Adrenal gland (tissue), 12 donors: ENCODE data around the gene ARHGAP26. TPM values are rescaled to one million over a fixed set of nuclear protein-coding genes. Genes with fewer than 3 reads are reported as not detected.

ENCODE experiments used
- DNase-seq, 7 donors: peaks; one replicate each; pipeline ENCODE4 v3.0.0-alpha.2; 2019 to 2020
- H3K27ac ChIP-seq, 5 donors: fragments of 200-600 bp; sonication (generic) in 4 of 5; 1 replicate in 3 of 5; 2 replicates in 2 of 5; pipeline versions ENCODE4 v1.5.1 to v1.8.0; 2016 to 2020; ENCODE audit warnings: mild to moderate bottlenecking in 1 of 5
- H3K27me3 ChIP-seq: fragments of 200-600 bp; 2 replicates; pipeline ENCODE4 v1.8.0; 2021
- H3K36me3 ChIP-seq, 2 donors: fragments of 200-600 bp; replicated peaks in 1 of 2; 1 replicate in 1 of 2; 2 replicates in 1 of 2; pipeline versions ENCODE4 v1.5.1 to v1.8.0; 2018 to 2022
- H3K4me1 ChIP-seq, 2 donors: fragments of 200-600 bp; replicated peaks in 1 of 2; 1 replicate in 1 of 2; 2 replicates in 1 of 2; pipeline versions ENCODE4 v1.5.1 to v1.8.0; 2018 to 2021
- H3K4me3 ChIP-seq, 4 donors: fragments of 200-600 bp; sonication (generic) in 3 of 4; one replicate each; pipeline ENCODE4 v1.5.1; 2016 to 2018
- H3K9me3 ChIP-seq, 3 donors: fragments of 200-600 bp; sonication (generic) in 1 of 3; replicated peaks in 1 of 3; 1 replicate in 2 of 3; 2 replicates in 1 of 3; pipeline versions ENCODE4 v1.5.1 to v1.8.0; 2016 to 2021
- CTCF ChIP-seq, 6 experiments: fragments of 450-650 bp in 4 of 6; fragments of 200-600 bp in 2 of 6; sonication (generic) in 1 of 6; IDR thresholded peaks; 1 replicate in 5 of 6; 2 replicates in 1 of 6; pipeline versions ENCODE4 v1.5.1 to v1.8.0; 2016 to 2021; ENCODE audit warnings: antibody characterized with exemption in 6 of 6, mild to moderate bottlenecking in 2 of 6, moderate library complexity in 1 of 6
- POLR2A ChIP-seq, 2 donors: fragments of 450-650 bp; IDR thresholded peaks; one replicate each; pipeline ENCODE4 v1.6.1; 2017; ENCODE audit warnings: antibody characterized with exemption in 2 of 2, mild to moderate bottlenecking in 2 of 2, moderate library complexity in 1 of 2
- WGBS, 4 donors: extraction: QIAGEN DNeasy Blood & Tissue Kit in 2 of 4; methylation state at CpG; one replicate each; pipeline versions ENCODE4 v1.1.5 to v1.1.7; 2013 to 2017; 5-methylcytosine and 5-hydroxymethylcytosine counted together
- intact Hi-C, 2 donors: fragments of 100-400 bp; cut with DNase I; formaldehyde crosslinking; loops; one replicate each; pipeline versions ENCODE4 v1.14.1 to v1.15.0; 2022 to 2023
- polyA plus RNA-seq, 3 donors: library from polyadenylated mRNA; stranded (reverse); fragments of 200-250 nt in 2 of 3; fragments of 350-450 nt in 1 of 3; fragmentation: Illumina TruSeq in 1 of 3; extraction: RNeasy Lipid Tissue Mini Kit (QIAGEN cat#74804) in 1 of 3; gene quantifications; one replicate each; pipeline ENCODE4 v1.2.3, GENCODE V29; 2013 to 2014
- total RNA-seq, 9 donors: library from RNA; depleted of rRNA in 4 of 9; stranded (reverse); fragments of >200 nt in 4 of 9; fragments of 120-200 nt in 1 of 9; fragmentation: NEBNext Ultra II Directional in 1 of 9; extraction: Animal tissue kit (Norgen Biotek cat#: 25700) in 1 of 9; gene quantifications; one replicate each; pipeline versions ENCODE4 v1.1.0 to v1.2.4, GENCODE V29; 2013 to 2023
- donor health status: healthy with polysubstance abuse.
- donor health status: Bipolar disorder and iron deficiency.
- donor health status: DM: yes; HTN: yes; CAD: no.
- donor health status: DM: no; HTN: no; CAD: no.
- donor health status: DM: no; HTN: no; CAD: no.
- donor health status: DM: yes; HTN: yes; CAD: no.

ARHGAP26 gene
- total and polyA plus RNA-seq, 12 donors, result 3.0 to 21.7 (median 10.8) TPM

- H3K27ac ChIP-seq, result no peak overlapping the region
- intact Hi-C loops, result no loop called here
- no peak overlapping the region for H3K4me3 ChIP-seq
- 87 to 92% (median 90%) methylated on average over 7 of the region's 7 CpGs for WGBS, 4 donors
- TF ChIP-seq CTCF (IDR thresholded peaks at IDR 0.05) (no peak), POLR2A (IDR thresholded peaks at IDR 0.05) (no peak)
- no peaks in the 10 kb centered on the region for H3K27me3 ChIP-seq
- peaks cover 0 to 2% of the 10 kb centered on the region in 2 donors for H3K4me1 ChIP-seq
- H3K9me3 ChIP-seq, result no peaks in the 10 kb centered on the region
- no peak for DNase-seq
- no peaks in the 10 kb centered on the region for H3K36me3 ChIP-seq
Observed at GRCh38 chr5:142833517-142834449, 63.6 kb downstream of the ARHGAP26 start.

GRCh38 chr5:142834504-142834903, 64.3 kb downstream of the ARHGAP26 start:
- H3K4me3 ChIP-seq, result no peak overlapping the region
- 90 to 94% (median 93%) methylated on average over 4 of the region's 4 CpGs for WGBS, 4 donors
- no peaks in the 10 kb centered on the region for H3K36me3 ChIP-seq
- H3K4me1 ChIP-seq, result peaks cover 0 to 9% of the 10 kb centered on the region in 2 donors
- intact Hi-C loops, result no loop called here
- no peak for DNase-seq
- H3K27me3 ChIP-seq, result no peaks in the 10 kb centered on the region
- TF ChIP-seq POLR2A (IDR thresholded peaks at IDR 0.05), result no peak
- TF ChIP-seq CTCF (IDR thresholded peaks at IDR 0.05), result no peak
- H3K9me3 ChIP-seq, result no peaks in the 10 kb centered on the region
- no peak overlapping the region for H3K27ac ChIP-seq

- 81 to 93% (median 90%) methylated on average over 1 of the region's 1 CpG for WGBS, 4 donors
- H3K4me3 ChIP-seq, result no peak overlapping the region
- intact Hi-C loops, result no loop called here
- no peaks in the 10 kb centered on the region for H3K36me3 ChIP-seq
- no peak overlapping the region for H3K27ac ChIP-seq
- H3K9me3 ChIP-seq, result no peaks in the 10 kb centered on the region
- H3K4me1 ChIP-seq, result peaks cover 3 to 17% of the 10 kb centered on the region in 2 donors
- H3K27me3 ChIP-seq, result no peaks in the 10 kb centered on the region
- DNase-seq, result no peak
- TF ChIP-seq CTCF (IDR thresholded peaks at IDR 0.05), result no peak
- no peak for TF ChIP-seq POLR2A (IDR thresholded peaks at IDR 0.05)
Observed at GRCh38 chr5:142835540-142835939, 65.4 kb downstream of the ARHGAP26 start.

DNA sequence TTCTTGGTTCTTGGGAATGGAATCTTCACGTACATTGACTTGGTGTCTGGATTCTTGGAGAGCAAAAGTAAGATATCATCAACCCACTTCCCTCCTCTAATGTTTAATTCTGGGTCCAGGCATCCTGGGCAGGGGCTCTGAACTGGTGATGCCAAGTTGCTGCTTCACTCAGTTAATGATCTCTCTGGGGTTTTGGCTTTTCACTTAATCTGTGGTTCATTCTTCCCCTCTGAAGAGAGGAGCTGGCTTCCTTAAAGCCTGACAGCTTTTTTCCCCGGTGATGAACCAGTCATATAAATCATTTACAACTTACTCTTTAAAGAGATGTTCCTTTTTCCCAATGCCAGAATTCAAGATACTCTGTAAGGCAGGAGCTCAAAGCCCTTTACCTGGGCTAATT, 65.9 kb downstream of the ARHGAP26 start:
- H3K36me3 ChIP-seq, result no peaks in the 10 kb centered on the region
- H3K27me3 ChIP-seq, result no peaks in the 10 kb centered on the region
- H3K9me3 ChIP-seq, result no peaks in the 10 kb centered on the region
- intact Hi-C loops, result no loop called here
- no peak overlapping the region for H3K4me3 ChIP-seq
- WGBS, 4 donors, result 84 to 90% (median 87%) methylated on average over 2 of the region's 2 CpGs
- H3K4me1 ChIP-seq, result peaks cover 3 to 22% of the 10 kb centered on the region in 2 donors
- no peak for TF ChIP-seq CTCF (IDR thresholded peaks at IDR 0.05)
- TF ChIP-seq POLR2A (IDR thresholded peaks at IDR 0.05), result no peak
- DNase-seq, result no peak
- no peak overlapping the region for H3K27ac ChIP-seq
